Measurements from ENCODE around the gene WDR93. TPM values are rescaled to one million over a fixed set of nuclear protein-coding genes. Genes with fewer than 3 reads are reported as not detected.

The WDR93 gene
- total and polyA plus RNA-seq, 2 of the 4 experiments (the other 2 are of a cell fraction) = not detected

- no TSS peak for BruUV-seq (replicated peaks)
- DNase-seq (no peak), ATAC-seq (ENCODE audit: low read depth) (no peak)
- no peak overlapping the region for H2BK5ac ChIP-seq (ENCODE audit: low read depth, low read length, poor library complexity, severe bottlenecking)
- peaks cover 48% of the 10 kb centered on the region for H3K27me3 ChIP-seq (ENCODE audit: control insufficient read depth, insufficient read depth, low read length)
- no peak overlapping the region for H3K9ac ChIP-seq (ENCODE audit: low read depth, low read length)
- no peak overlapping the region for H4K8ac ChIP-seq (ENCODE audit: low read depth in 2 of 2, low read length in 2 of 2)
- POLR2A ChIA-PET (ENCODE audit: unreplicated experiment) = no interaction called here
- WGBS, 2 experiments (ENCODE audit: extremely low coverage in 2 of 2, insufficient read length in 1 of 2) = 83% methylated on average over 7 of the region's 13 CpGs; no CpG with 5 or more reads in 1 of the 2 experiments
- intact Hi-C loops (cut with micrococcal nuclease) (no loop called here), dilution Hi-C loops (cut with HindIII; ENCODE audit: low sequenced_read_pairs, unreplicated experiment) (no loop called here), in situ Hi-C loops (cut with MboI; ENCODE audit: low sequenced_read_pairs) (no loop called here)
- H3K4me3 ChIP-seq (ENCODE audit: insufficient read depth, low read depth, low read length) = no peak overlapping the region
- H3K27ac ChIP-seq (ENCODE audit: insufficient read depth, low read length) = no peak overlapping the region
- no peaks in the 10 kb centered on the region for H3K9me1 ChIP-seq (ENCODE audit: insufficient read depth, low read length)
- no peak overlapping the region for H2BK20ac ChIP-seq (ENCODE audit: low read depth, low read length)
- H4K5ac ChIP-seq (ENCODE audit: low read depth, low read length) = no peak overlapping the region
- no peaks in the 10 kb centered on the region for H3K36me3 ChIP-seq (ENCODE audit: control insufficient read depth, insufficient read depth, low read length)
- H3K4me1 ChIP-seq (ENCODE audit: control insufficient read depth, insufficient read depth, low read length) = no peaks in the 10 kb centered on the region
- no peak overlapping the region for H4K91ac ChIP-seq (ENCODE audit: insufficient read depth, low read depth, low read length)
- no peak overlapping the region for H3K18ac ChIP-seq (ENCODE audit: low read depth, low read length)
- H3K4ac ChIP-seq (ENCODE audit: low read depth, low read length) = no peak overlapping the region
- H3K9me3 ChIP-seq (ENCODE audit: control insufficient read depth, insufficient read depth, low read length) = no peaks in the 10 kb centered on the region
- H3K4me2 ChIP-seq (ENCODE audit: low read depth, low read length) = no peak overlapping the region
- no peak overlapping the region for H2AK9ac ChIP-seq (replicated peaks; ENCODE audit: low read depth, low read length, poor library complexity)
- H3K79me1 ChIP-seq (ENCODE audit: low read depth in 1 of 2, low read length in 2 of 2) = no peaks in the 10 kb centered on the region
- no peak overlapping the region for H3K14ac ChIP-seq (replicated peaks; ENCODE audit: low read depth, low read length)
- no peaks in the 10 kb centered on the region for H4K20me1 ChIP-seq (ENCODE audit: insufficient read depth, low read length)
- no peak overlapping the region for H3K23ac ChIP-seq (ENCODE audit: low read depth, low read length)
- H3K56ac ChIP-seq (ENCODE audit: extremely low read depth, insufficient read depth, low read length) = no peak overlapping the region
- no peak overlapping the region for H2BK120ac ChIP-seq (ENCODE audit: low read depth, low read length)
- TF ChIP-seq MAFK (IDR thresholded peaks at IDR 0.05; ENCODE audit: low read depth, low read length) (no peak), BHLHE40 (IDR thresholded peaks at IDR 0.05; ENCODE audit: low read depth, low read length) (no peak), POLR2A (IDR thresholded peaks at IDR 0.05; ENCODE audit: low read depth, low read length) (no peak), RFX5 (IDR thresholded peaks at IDR 0.05; ENCODE audit: low read depth, low read length) (no peak), RCOR1 (IDR thresholded peaks at IDR 0.05; ENCODE audit: insufficient replicate concordance, low read length) (no peak), FOS (IDR thresholded peaks at IDR 0.05; ENCODE audit: low read depth, low read length) (no peak), MXI1 (IDR thresholded peaks at IDR 0.05; ENCODE audit: borderline replicate concordance, low read depth, low read length) (no peak), RAD21 (IDR thresholded peaks at IDR 0.05; ENCODE audit: low read length) (no peak), NFE2L2 (IDR thresholded peaks at IDR 0.05; ENCODE audit: low read depth, low read length) (no peak), ELK1 (IDR thresholded peaks at IDR 0.05; ENCODE audit: borderline replicate concordance, low read depth, low read length) (no peak), SMC3 (IDR thresholded peaks at IDR 0.05; ENCODE audit: low read depth, low read length) (no peak), MAZ (IDR thresholded peaks at IDR 0.05; ENCODE audit: borderline replicate concordance, low read depth, low read length) (no peak), CHD1 (IDR thresholded peaks at IDR 0.05; ENCODE audit: low read depth, low read length) (no peak)
- TF ChIP-seq, protein P1, sequence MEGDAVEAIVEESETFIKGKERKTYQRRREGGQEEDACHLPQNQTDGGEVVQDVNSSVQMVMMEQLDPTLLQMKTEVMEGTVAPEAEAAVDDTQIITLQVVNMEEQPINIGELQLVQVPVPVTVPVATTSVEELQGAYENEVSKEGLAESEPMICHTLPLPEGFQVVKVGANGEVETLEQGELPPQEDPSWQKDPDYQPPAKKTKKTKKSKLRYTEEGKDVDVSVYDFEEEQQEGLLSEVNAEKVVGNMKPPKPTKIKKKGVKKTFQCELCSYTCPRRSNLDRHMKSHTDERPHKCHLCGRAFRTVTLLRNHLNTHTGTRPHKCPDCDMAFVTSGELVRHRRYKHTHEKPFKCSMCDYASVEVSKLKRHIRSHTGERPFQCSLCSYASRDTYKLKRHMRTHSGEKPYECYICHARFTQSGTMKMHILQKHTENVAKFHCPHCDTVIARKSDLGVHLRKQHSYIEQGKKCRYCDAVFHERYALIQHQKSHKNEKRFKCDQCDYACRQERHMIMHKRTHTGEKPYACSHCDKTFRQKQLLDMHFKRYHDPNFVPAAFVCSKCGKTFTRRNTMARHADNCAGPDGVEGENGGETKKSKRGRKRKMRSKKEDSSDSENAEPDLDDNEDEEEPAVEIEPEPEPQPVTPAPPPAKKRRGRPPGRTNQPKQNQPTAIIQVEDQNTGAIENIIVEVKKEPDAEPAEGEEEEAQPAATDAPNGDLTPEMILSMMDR (conservative IDR thresholded peaks at IDR 0.05; ENCODE audit: low read depth, low read length) = no peak
- CTCF ChIA-PET = no interaction called here
- H2AFZ ChIP-seq (replicated peaks; ENCODE audit: low read length, poor library complexity) = peak overlapping the region; percentile 33
- H2BK15ac ChIP-seq (ENCODE audit: low read depth, low read length) = no peak overlapping the region
- H2AK5ac ChIP-seq (ENCODE audit: low read depth, low read length) = no peak overlapping the region
Observed at GRCh38 chr15:89745131-89745530, 54.5 kb downstream of the WDR93 start.

All from IMR-90 (cell line).